GM11168 (cell line): ENCODE results near the gene CALHM5.

Experiments used
- in situ Hi-C: fragments of 300-500 bp; cut with MboI; formaldehyde crosslinking; loops from one replicate; pipeline ENCODE4 v1.12.0; 2022; ENCODE audit warnings: low sequenced_read_pairs; ENCODE audit not compliant: unreplicated experiment

The CALHM5 gene

GRCh38 chr6:116542426-116542825, 31.0 kb downstream of the CALHM5 start:
- in situ Hi-C loops = loop anchor here (10.0 kb wide), 1 partner anchor 278 kb away; no protein-coding TSS in a partner anchor

GRCh38 chr6:116543149-116543548, 31.7 kb downstream of the CALHM5 start:
- in situ Hi-C loops = loop anchor here (10.0 kb wide), 1 partner anchor 278 kb away; no protein-coding TSS in a partner anchor

- in situ Hi-C loops = loop anchor here (10.0 kb wide), 1 partner anchor 281 kb away; no protein-coding TSS in a partner anchor
Observed at GRCh38 chr6:116545651-116546050, 34.2 kb downstream of the CALHM5 start, which contains the start of gene TRAPPC3L. Gene TRAPPC3L, minus strand, starts transcription at chr6:116545684. Its CDS starts 170 bp downstream, at chr6:116545514.

GRCh38 chr6:116547358-116547757, 35.9 kb downstream of the CALHM5 start:
- in situ Hi-C loops = loop anchor here (10.0 kb wide), 1 partner anchor 283 kb away; no protein-coding TSS in a partner anchor

- in situ Hi-C loops = no loop called here
Observed at GRCh38 chr6:116550796-116551195, 39.4 kb downstream of the CALHM5 start.

GRCh38 chr6:116553451-116553850, 42.0 kb downstream of the CALHM5 start, which contains the start of gene CALHM4:
Gene CALHM4, plus strand, starts transcription at chr6:116553751. Its CDS starts 43 bp downstream, at chr6:116553794.
- in situ Hi-C loops = no loop called here

GRCh38 chr6:116556065-116556464, 44.6 kb downstream of the CALHM5 start:
- in situ Hi-C loops = no loop called here

GRCh38 chr6:116556814-116557415, 45.5 kb downstream of the CALHM5 start:
- in situ Hi-C loops = no loop called here

- in situ Hi-C loops = no loop called here
Observed at GRCh38 chr6:116557893-116558292, 46.5 kb downstream of the CALHM5 start.

- in situ Hi-C loops = no loop called here
Observed at GRCh38 chr6:116560130-116560529, 48.7 kb downstream of the CALHM5 start.

- in situ Hi-C loops = no loop called here
Observed at GRCh38 chr6:116561377-116562018, 50.1 kb downstream of the CALHM5 start.

GRCh38 chr6:116562019-116562403, 50.6 kb downstream of the CALHM5 start:
- in situ Hi-C loops = no loop called here

- in situ Hi-C loops = no loop called here
Observed at GRCh38 chr6:116562614-116563013, 51.2 kb downstream of the CALHM5 start.

GRCh38 chr6:116563830-116564229, 52.4 kb downstream of the CALHM5 start:
- in situ Hi-C loops = no loop called here

GRCh38 chr6:116564311-116564710, 52.9 kb downstream of the CALHM5 start:
- in situ Hi-C loops = no loop called here

- in situ Hi-C loops = no loop called here
Observed at GRCh38 chr6:116564921-116565872, 53.8 kb downstream of the CALHM5 start.

GRCh38 chr6:116568111-116568510, 56.7 kb downstream of the CALHM5 start:
- in situ Hi-C loops = no loop called here

- in situ Hi-C loops = no loop called here
Observed at GRCh38 chr6:116568821-116569755, 57.6 kb downstream of the CALHM5 start.

- in situ Hi-C loops = no loop called here
Observed at GRCh38 chr6:116570856-116571682, 59.6 kb downstream of the CALHM5 start, which contains the start of gene RWDD1. Gene RWDD1, plus strand, starts transcription at chr6:116571504. Its CDS starts 79 bp downstream, at chr6:116571583.
